NCI-H510A treated with DMSO at 0.1 percent for 48 hours (cell line): ENCODE data around the gene EXOC1L.

ENCODE experiments used
- DNase-seq: peaks from one replicate; lab custom pipeline; 2025; lab: John Stamatoyannopoulos, UW

Gene EXOC1L

DNA sequence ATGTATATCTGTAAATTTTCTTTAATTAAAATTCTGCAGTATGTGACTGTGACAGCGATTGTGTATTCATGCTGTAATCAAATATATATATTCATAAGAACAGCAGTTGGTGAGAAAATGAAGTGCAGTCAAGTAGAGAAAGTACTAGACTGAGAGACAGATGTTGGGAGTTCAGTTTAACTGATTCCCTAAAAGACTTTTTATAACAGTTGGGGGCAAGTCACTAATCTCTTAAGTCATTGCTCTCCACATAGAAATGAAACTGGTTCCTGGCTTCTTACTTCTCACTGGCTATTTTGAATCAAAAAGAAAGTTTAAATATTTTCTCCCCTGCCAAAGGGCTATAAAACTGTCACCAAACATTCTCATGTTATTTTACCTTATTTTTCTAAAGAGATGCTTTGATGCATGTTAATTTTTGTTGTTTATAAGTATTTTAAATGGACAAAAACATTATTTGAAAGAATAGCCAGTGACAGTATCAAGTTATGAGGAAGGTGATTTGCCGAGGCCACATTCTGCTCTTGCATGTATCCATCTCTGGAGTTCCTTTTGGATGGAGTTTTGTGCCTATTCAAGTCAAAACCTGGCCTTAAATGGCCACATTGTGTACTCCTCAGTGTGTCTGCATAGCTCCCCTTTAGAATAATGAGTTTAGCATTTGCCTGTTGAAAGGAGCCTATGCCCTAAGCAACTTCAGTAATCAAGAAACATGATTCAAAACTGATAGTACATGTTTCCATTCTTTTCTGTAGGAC is 64.7 kb downstream of the EXOC1L start:
- DNase-seq: no peak

DNA sequence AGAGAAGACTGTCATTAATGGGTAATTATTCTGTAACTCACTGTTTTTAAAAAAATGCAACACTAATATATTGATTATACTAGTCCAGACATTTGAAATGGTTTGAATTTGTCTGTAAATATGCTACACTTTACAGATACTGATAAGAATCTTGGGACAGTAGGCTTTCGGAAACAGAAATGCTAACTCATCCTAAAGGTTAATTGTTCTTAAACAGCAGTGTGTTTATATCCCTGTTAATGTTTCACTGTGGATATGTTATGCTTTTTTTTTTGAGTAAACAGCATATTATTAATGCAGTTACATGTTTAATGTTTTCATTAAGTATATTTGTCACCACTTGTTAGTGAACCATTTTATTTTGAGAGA is 65.2 kb downstream of the EXOC1L start:
- no peak for DNase-seq
